OCI-LY1 (cell line): ENCODE measurements around the gene UGT1A4.

Experiments
- H2AFZ ChIP-seq: fragments of 200-600 bp; sonication (generic), shearing (Covaris generic); 2 replicates; pipeline ENCODE4 v1.6.0; 2014; ENCODE audit warnings: antibody characterized with exemption, mild to moderate bottlenecking, low read length
- H3F3A ChIP-seq: fragments of 200-600 bp; sonication (generic), shearing (Covaris generic); 2 replicates; pipeline ENCODE4 v1.6.0; 2014; ENCODE audit warnings: mild to moderate bottlenecking, antibody characterized with exemption, low read length, moderate library complexity; ENCODE audit not compliant: insufficient read depth
- H3K27ac ChIP-seq: fragments of 200-600 bp; sonication (generic); 2 replicates; pipeline ENCODE4 v1.5.1; 2014; ENCODE audit warnings: low read length, mixed run types, mild to moderate bottlenecking, low read depth; ENCODE audit not compliant: poor library complexity, severe bottlenecking
- H3K27me3 ChIP-seq: fragments of 200-600 bp; sonication (generic); 2 replicates; pipeline ENCODE4 v1.6.0; 2014; ENCODE audit warnings: antibody characterized with exemption, mild to moderate bottlenecking, low read length, moderate library complexity; ENCODE audit not compliant: insufficient read depth
- H3K36me3 ChIP-seq: fragments of 200-600 bp; sonication (generic); 2 replicates; pipeline ENCODE4 v1.6.1; 2014; ENCODE audit warnings: mild to moderate bottlenecking, antibody characterized with exemption, low read length, moderate library complexity, mixed read lengths; ENCODE audit not compliant: insufficient read depth
- H3K4me1 ChIP-seq: fragments of 200-600 bp; sonication (generic); 2 replicates; pipeline ENCODE4 v1.5.1; 2014; ENCODE audit warnings: mild to moderate bottlenecking, low read length, moderate library complexity; ENCODE audit not compliant: insufficient read depth, severe bottlenecking
- H3K4me2 ChIP-seq: fragments of 200-600 bp; sonication (generic), shearing (Covaris generic); 2 replicates; pipeline ENCODE4 v1.6.1; 2014; ENCODE audit warnings: low read length
- H3K4me3 ChIP-seq: fragments of 200-600 bp; sonication (generic); 2 replicates; pipeline ENCODE4 v1.5.1; 2014; ENCODE audit warnings: low read length, low read depth, mild to moderate bottlenecking, mixed read lengths; ENCODE audit not compliant: poor library complexity, severe bottlenecking
- H3K79me2 ChIP-seq: fragments of 200-600 bp; shearing (Covaris generic); 2 replicates; pipeline ENCODE4 v1.6.1; 2016; ENCODE audit warnings: mixed run types, low read length, mixed read lengths; ENCODE audit not compliant: insufficient read depth
- H3K9ac ChIP-seq: fragments of 200-600 bp; sonication (generic), shearing (Covaris generic); 2 replicates; pipeline ENCODE4 v1.6.1; 2014; ENCODE audit warnings: mild to moderate bottlenecking, low read length, mixed read lengths
- H3K9me2 ChIP-seq: fragments of 200-600 bp; sonication (generic), shearing (Covaris generic); 2 replicates; pipeline ENCODE4 v1.6.1; 2014; ENCODE audit warnings: low read depth, mild to moderate bottlenecking, low read length, mixed read lengths
- H3K9me3 ChIP-seq: fragments of 200-600 bp; shearing (Covaris generic); 2 replicates; pipeline ENCODE4 v1.6.1; 2014; ENCODE audit warnings: low read length, mixed read lengths
- H4K20me1 ChIP-seq: fragments of 200-600 bp; sonication (generic), shearing (Covaris generic); 2 replicates; pipeline ENCODE4 v1.6.0; 2016; ENCODE audit warnings: mild to moderate bottlenecking, low read length; ENCODE audit not compliant: insufficient read depth
- CTCF ChIP-seq: fragments of 200-600 bp; sonication (generic), shearing (Covaris generic); IDR thresholded peaks from 2 replicates; pipeline ENCODE4 v1.5.1; 2017; ENCODE audit warnings: mild to moderate bottlenecking, antibody characterized with exemption, low read length, moderate library complexity, mixed read lengths
- EZH2 ChIP-seq: fragments of 200-600 bp; sonication (generic), shearing (Covaris generic); IDR thresholded peaks from 2 replicates; pipeline ENCODE4 v1.8.0; 2017; ENCODE audit warnings: borderline replicate concordance, mixed run types, mild to moderate bottlenecking, antibody characterized with exemption, low read length, moderate library complexity, mixed read lengths

Gene UGT1A4

DNA sequence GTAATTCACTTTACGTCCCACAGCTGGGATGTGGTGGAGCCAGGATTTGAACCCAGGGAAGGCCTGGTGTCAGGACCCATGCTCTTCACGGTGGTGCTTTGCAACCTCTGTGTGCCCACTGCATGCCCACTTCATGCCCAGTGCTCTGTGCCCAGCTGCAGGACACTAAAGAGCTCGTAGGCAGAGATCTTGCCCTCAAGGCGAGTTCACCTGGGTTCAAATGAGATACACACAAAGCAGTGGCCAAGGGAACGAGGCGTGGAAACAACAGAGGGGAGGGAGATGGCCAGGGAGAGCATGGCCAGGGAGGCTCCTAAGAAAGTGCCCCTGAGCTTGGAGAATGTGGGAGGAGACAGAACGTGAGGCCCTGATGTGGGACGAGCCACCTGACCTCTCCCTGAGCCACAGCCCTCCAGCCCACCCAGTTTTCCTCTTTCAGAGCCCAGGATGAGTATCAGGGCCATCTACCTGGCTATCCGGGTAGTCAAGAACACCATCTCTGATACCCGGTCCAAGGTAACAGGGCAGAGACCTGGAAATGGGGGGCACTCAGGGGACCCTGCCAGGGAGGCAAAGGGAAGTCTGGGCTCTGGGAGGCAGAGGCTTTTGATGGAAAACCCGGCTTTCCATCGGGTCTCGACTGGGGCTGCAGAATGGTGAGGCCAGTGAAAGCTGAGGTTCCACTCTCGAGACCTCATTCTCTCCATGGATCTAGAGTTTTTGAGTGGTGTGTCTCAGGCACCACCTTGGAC is 80.0 kb downstream of the UGT1A4 start:
- H3K27ac ChIP-seq, result no peak overlapping the region
- H3F3A ChIP-seq, result no peaks in the 10 kb centered on the region
- no peaks in the 10 kb centered on the region for H3K79me2 ChIP-seq
- no peak overlapping the region for H2AFZ ChIP-seq
- no peak overlapping the region for H3K4me3 ChIP-seq
- no peaks in the 10 kb centered on the region for H4K20me1 ChIP-seq
- H3K36me3 ChIP-seq, result no peaks in the 10 kb centered on the region
- no peak overlapping the region for H3K4me2 ChIP-seq
- H3K4me1 ChIP-seq, result peaks cover 9% of the 10 kb centered on the region
- no peaks in the 10 kb centered on the region for H3K27me3 ChIP-seq
- TF ChIP-seq EZH2 (no peak), CTCF (no peak)
- no peak overlapping the region for H3K9ac ChIP-seq
- H3K9me3 ChIP-seq, result no peaks in the 10 kb centered on the region
- no peaks in the 10 kb centered on the region for H3K9me2 ChIP-seq

GRCh38 chr2:233799087-233799665 is 80.6 kb downstream of the UGT1A4 start:
- TF ChIP-seq CTCF, result no peak
- no peak for TF ChIP-seq EZH2
- H3F3A ChIP-seq, result no peaks in the 10 kb centered on the region
- no peaks in the 10 kb centered on the region for H4K20me1 ChIP-seq
- H3K4me2 ChIP-seq, result no peak overlapping the region
- peaks cover 3% of the 10 kb centered on the region for H3K4me1 ChIP-seq
- no peaks in the 10 kb centered on the region for H3K9me3 ChIP-seq
- H3K4me3 ChIP-seq, result no peak overlapping the region
- H2AFZ ChIP-seq, result no peak overlapping the region
- no peaks in the 10 kb centered on the region for H3K79me2 ChIP-seq
- H3K36me3 ChIP-seq, result no peaks in the 10 kb centered on the region
- H3K9me2 ChIP-seq, result no peaks in the 10 kb centered on the region
- H3K9ac ChIP-seq, result no peak overlapping the region
- H3K27ac ChIP-seq, result no peak overlapping the region
- H3K27me3 ChIP-seq, result no peaks in the 10 kb centered on the region

DNA sequence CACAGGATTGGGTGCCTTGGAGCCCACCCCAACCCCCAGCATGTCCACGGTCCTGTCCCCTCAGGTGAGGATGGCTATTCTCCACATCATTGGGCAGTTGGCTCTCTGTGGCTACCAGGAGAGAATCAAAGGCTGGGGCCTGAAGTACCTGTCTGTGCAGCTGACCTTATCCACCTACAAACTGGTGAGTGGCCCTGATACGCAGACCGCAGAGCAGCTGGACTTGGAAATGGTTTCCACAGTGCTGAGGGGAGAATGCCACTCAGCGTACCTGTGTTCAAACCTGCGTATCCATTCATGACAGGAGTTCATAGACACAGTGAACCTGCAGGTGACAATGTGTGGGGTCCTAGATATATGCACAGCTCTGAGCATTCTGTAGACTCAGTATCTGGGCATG is 81.2 kb downstream of the UGT1A4 start:
- Histone ChIP-seq H3K9ac (no peak overlapping the region), H2AFZ (no peak overlapping the region), H3K36me3 (no peaks in the 10 kb centered on the region), H3K4me2 (no peak overlapping the region), H3K9me2 (no peaks in the 10 kb centered on the region), H3K79me2 (no peaks in the 10 kb centered on the region), H3K27ac (no peak overlapping the region), H4K20me1 (no peaks in the 10 kb centered on the region), H3K4me3 (no peak overlapping the region), H3K27me3 (no peaks in the 10 kb centered on the region), H3F3A (no peaks in the 10 kb centered on the region), H3K9me3 (no peaks in the 10 kb centered on the region), H3K4me1 (no peaks in the 10 kb centered on the region)
- no peak for TF ChIP-seq CTCF
- no peak for TF ChIP-seq EZH2
